Choroid plexus epithelial cell (primary cell): ENCODE results near the gene ABCB6.

Source experiments
- DNase-seq: peaks from one replicate; pipeline ENCODE4 v3.0.0-alpha.2; 2010; ENCODE audit warnings: low read depth
- H3K4me3 ChIP-seq: 2 replicates; pipeline ENCODE4 v1.5.1; 2011; ENCODE audit warnings: low read depth, mild to moderate bottlenecking, control low read depth, low read length, moderate library complexity
- CTCF ChIP-seq: conservative IDR thresholded peaks from 2 replicates; pipeline ENCODE4 v1.5.1; 2011; ENCODE audit warnings: low read depth, mild to moderate bottlenecking, control low read depth, inconsistent platforms, low read length, moderate library complexity

The ABCB6 gene

GRCh38 chr2:219172231-219173154 lies 46.3 kb downstream of the ABCB6 start:
- no peak for DNase-seq
- H3K4me3 ChIP-seq: no peak overlapping the region
- TF ChIP-seq CTCF: no peak

DNA sequence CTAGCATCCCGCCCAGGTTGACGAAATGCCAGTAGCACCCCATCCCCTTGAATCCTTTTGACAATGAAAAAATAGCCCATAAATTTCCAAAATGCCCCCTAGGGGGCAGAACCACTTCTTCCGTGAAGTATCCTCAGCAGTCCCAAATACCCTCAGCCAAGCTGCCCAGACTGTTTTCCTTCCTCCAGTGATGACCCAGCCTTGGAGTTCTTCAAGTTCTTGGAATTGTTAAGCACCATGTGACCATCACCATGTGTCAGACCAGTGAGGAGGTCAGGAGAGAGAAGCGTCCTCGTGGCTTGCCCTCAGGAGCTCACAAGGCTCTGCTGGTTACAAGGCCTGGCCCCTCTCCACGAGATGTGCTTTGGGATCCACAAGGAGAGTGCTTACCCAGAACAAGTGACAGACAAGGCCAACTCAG lies 47.5 kb downstream of the ABCB6 start:
- TF ChIP-seq CTCF: peak; percentile 80

DNA sequence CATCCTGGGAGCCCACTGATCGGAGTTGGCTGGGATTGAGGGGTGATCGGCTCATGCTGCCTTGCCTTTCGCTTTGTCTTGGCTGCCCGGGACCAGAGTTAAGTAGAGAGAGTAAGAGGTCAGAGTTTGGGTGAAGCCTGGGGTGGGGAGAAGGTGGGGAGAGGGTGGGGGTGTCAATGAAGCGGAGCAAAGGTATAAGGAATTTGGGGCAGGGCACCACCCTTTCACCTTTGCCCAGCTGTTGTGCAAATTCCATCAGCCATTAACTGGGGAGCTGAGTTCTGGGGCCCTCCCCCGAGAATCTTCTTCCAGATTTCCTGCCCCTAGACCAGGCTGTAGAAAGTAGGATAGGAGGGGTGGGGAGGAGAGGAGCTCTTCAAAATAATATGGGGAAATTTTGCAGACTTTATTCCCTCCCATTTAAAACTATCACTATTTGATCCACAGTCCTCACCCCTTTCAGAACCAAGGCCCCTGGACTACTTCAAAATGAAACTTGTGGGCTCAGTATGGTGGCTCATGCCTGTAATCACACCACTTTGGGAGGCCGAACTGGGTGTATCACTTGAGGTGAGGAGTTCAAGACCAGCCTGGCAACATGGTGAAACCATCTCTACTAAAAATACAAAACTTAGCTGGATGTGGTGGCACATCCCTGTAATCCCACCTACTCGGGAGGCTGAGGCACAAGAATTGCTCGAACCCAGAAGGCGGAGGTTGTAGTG lies 48.7 kb downstream of the ABCB6 start, which contains the start of gene SLC23A3:
SLC23A3 (minus strand) TSS at position 100 of the 725 bp plus-strand sequence; CDS start at position 55, 45 bp downstream.
- H3K4me3 ChIP-seq: no peak within 1 kb of the TSS
- TF ChIP-seq CTCF: no peak
- DNase-seq: no peak

More for the DNA sequence above, 47.5 kb downstream of the ABCB6 start:
- H3K4me3 ChIP-seq: no peak overlapping the region
- DNase-seq: peak; percentile 88

DNA sequence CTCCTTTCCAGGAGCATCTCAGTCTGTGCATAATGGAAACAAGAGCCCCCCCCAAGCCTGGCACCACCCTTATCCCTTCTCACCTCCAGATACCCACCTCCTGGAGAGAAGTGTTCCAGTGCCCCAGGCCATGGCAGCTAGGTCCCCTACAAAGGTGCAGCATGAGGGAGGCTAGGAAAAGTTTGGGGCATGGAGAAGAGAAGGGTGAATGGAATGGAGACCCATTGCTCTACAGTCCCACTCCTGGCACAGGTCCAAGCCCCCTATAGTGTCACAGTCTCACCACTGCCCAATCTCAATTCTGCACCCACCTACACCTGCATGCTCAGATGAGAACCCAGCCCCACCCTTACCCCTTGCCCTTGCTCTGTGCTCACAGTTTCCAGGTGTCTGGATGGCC lies 49.8 kb downstream of the ABCB6 start:
- no peak for DNase-seq
- H3K4me3 ChIP-seq: no peak overlapping the region

DNA sequence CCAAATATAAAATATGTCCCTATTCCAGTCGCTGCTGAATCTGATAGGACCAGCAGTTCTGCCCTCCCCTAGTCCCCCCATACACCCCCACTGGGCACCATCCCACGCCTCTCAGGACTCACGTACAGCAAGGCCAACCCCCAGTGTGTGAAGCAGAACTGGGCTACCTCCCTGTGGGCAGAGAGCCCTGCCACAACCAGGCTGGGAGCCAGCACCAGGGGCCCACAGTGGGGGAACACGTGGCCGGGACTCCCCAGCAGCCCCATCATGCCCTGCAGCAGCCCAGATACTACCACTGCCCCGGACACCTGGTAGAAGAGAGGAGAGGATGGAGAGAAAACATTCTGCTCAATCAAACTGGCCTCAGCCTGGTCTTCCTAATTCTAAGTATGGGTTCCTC lies 50.2 kb downstream of the ABCB6 start:
- no peak overlapping the region for H3K4me3 ChIP-seq
- no peak for DNase-seq
- no peak for TF ChIP-seq CTCF

More for the DNA sequence above, 49.8 kb downstream of the ABCB6 start:
- no peak for TF ChIP-seq CTCF

DNA sequence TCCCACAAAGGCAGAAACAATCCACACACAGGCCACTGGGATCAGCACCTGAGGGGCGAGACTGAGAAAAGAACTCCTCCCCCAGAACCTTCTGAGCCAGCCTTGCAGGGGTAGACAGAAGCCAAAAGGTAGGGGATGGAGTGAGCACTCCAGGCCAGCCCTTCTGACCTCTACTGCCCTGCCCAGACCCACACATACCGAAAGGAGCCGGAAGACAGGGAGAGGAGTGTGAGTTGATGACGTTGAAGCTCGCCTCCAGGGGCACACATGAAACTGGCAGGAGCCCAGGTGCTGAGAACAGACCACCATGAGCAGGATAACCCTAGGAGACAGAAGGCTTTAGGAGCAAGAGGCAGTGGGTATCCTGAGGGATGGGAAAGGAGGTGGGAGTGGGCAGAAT lies 50.8 kb downstream of the ABCB6 start:
- H3K4me3 ChIP-seq: no peak overlapping the region
- no peak for TF ChIP-seq CTCF
- DNase-seq: no peak
